ENCODE measurements around the gene DNAJA4. TPM values are rescaled to one million over a fixed set of nuclear protein-coding genes. Genes with fewer than 3 reads are reported as not detected.

DNAJA4 gene
- total RNA-seq, 4 donors from 2014 or later, result 42.8 to 115 (median 58.7) TPM

DNA sequence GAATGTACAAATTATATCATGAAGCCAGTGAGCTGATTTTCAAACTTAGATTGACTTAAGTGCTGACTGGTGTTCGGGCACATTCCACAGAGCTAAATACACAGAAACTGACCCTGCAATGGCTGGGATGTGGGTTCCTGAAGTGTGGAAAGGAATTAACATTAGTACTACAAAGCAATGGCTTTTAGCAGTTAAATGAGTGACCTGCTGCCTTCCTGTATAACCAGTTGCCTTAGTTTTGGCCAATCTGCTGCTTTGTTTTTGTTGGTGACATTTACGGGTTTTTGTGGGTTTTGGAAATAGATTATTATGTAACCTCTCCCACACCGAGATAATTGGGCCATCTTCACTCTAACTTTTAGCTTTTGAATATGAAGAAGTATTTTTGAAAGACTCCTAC, 37.5 kb downstream of the DNAJA4 start:
- DNase-seq (ENCODE audit: low spot score in 2 of 2), result no peak
- no peaks in the 10 kb centered on the region for H3K27me3 ChIP-seq
- 32% methylated on average over 3 of the region's 3 CpGs for WGBS
- H3K4me1 ChIP-seq, result peaks cover 39% of the 10 kb centered on the region
- H3K36me3 ChIP-seq, result no peaks in the 10 kb centered on the region
- TF ChIP-seq POLR2AphosphoS5 (IDR thresholded peaks at IDR 0.05) (no peak), EP300 (IDR thresholded peaks at IDR 0.05) (no peak), POLR2A (IDR thresholded peaks at IDR 0.05) (no peak)
- TF ChIP-seq, protein P1, sequence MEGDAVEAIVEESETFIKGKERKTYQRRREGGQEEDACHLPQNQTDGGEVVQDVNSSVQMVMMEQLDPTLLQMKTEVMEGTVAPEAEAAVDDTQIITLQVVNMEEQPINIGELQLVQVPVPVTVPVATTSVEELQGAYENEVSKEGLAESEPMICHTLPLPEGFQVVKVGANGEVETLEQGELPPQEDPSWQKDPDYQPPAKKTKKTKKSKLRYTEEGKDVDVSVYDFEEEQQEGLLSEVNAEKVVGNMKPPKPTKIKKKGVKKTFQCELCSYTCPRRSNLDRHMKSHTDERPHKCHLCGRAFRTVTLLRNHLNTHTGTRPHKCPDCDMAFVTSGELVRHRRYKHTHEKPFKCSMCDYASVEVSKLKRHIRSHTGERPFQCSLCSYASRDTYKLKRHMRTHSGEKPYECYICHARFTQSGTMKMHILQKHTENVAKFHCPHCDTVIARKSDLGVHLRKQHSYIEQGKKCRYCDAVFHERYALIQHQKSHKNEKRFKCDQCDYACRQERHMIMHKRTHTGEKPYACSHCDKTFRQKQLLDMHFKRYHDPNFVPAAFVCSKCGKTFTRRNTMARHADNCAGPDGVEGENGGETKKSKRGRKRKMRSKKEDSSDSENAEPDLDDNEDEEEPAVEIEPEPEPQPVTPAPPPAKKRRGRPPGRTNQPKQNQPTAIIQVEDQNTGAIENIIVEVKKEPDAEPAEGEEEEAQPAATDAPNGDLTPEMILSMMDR (IDR thresholded peaks at IDR 0.05), result no peak
- no peak overlapping the region for H3K27ac ChIP-seq
- H3K4me3 ChIP-seq, result no peak overlapping the region
- no peaks in the 10 kb centered on the region for H3K9me3 ChIP-seq

DNA sequence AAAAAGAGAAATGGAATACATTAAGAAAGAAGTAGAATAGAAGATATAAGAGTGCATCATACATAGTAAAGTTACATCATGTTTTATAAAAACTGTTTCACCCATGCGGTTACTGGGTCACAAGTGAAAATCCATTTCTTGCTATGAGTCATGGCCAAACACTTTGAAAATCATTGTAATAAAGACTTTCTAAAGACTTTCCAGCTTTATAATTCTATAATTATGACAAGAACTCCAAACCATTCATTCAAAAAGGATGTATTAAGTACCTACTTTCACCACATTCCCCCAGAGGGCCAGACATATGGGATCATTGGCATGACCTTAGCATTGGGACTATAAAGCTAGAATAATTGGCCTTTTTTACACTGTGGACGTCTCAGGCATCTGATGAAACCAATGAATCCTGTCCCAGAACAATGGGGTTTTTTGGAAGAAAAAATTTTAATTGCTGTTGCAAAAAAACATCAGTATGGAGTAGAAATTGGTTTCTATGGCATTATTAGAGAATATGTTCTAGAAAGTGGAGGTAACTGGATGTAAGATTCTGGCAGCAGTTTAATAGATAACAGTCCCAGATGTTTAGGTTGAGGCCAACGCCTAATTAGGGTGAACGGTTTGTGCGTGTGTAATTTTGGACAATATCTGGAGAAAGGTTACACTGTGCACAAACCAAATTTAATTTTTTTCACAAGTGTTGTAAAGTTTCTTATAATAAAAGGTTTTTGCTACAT, 38.4 kb downstream of the DNAJA4 start:
- Histone ChIP-seq H3K27ac (no peak overlapping the region), H3K36me3 (no peaks in the 10 kb centered on the region), H3K9me3 (no peaks in the 10 kb centered on the region), H3K4me3 (no peak overlapping the region), H3K4me1 (peaks cover 36% of the 10 kb centered on the region), H3K27me3 (no peaks in the 10 kb centered on the region)
- no peak for DNase-seq (ENCODE audit: low spot score in 2 of 2)
- 61% methylated on average over 5 of the region's 5 CpGs for WGBS
- TF ChIP-seq, protein P1 (IDR thresholded peaks at IDR 0.05), result no peak
- TF ChIP-seq POLR2AphosphoS5 (IDR thresholded peaks at IDR 0.05), result no peak
- TF ChIP-seq POLR2A (IDR thresholded peaks at IDR 0.05), result no peak
- TF ChIP-seq EP300 (IDR thresholded peaks at IDR 0.05), result no peak

DNA sequence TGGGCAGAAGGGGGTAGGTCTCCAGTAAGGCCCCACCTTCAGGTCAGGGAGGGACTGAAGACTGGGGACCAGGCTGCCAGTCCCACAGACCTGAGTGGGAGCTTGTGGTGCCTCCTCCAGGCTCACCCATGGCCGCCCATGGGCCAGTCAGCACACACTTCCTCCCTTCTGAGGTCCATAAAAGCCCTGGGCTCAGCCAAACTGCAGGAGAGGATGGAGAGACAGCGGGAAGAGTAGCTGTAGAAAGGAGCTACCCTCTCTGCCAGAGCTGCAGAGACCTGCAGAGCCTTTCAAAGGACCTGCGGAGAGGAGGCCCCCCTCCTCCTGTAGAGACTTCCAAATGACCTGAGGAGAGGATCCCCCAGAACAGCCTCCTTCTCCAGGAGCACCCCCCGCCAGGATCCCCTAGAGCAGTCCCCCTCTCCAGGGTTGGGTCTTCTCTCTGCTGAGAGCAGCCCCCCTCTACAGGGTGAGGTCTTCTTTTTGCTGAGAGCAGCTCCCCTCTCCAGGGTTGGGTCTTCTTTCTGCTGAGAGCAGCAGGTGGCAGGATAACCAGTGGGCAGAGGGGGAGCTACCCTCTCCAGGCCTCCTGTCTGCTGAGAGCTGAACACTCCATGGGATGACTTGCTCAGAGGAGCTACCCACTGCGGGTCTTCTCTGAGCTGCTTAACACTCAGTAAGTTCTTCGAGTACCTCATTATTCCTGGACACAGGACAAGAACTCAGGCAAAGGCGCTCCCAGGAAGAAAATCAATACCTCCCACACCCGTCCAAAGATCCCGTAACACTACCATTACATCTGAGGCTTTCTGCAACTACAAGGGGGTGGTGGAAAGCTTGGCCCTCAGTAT, 40.1 kb downstream of the DNAJA4 start:
- WGBS, result 80% methylated on average over 9 of the region's 9 CpGs
- Histone ChIP-seq H3K27ac (no peak overlapping the region), H3K9me3 (no peaks in the 10 kb centered on the region), H3K4me3 (no peak overlapping the region), H3K27me3 (no peaks in the 10 kb centered on the region), H3K4me1 (peaks cover 30% of the 10 kb centered on the region), H3K36me3 (no peaks in the 10 kb centered on the region)
- no peak for DNase-seq (ENCODE audit: low spot score in 2 of 2)
- no peak for TF ChIP-seq POLR2A (IDR thresholded peaks at IDR 0.05)
- TF ChIP-seq EP300 (IDR thresholded peaks at IDR 0.05), result no peak
- TF ChIP-seq POLR2AphosphoS5 (IDR thresholded peaks at IDR 0.05), result no peak
- TF ChIP-seq, protein P1 (IDR thresholded peaks at IDR 0.05), result no peak

DNA sequence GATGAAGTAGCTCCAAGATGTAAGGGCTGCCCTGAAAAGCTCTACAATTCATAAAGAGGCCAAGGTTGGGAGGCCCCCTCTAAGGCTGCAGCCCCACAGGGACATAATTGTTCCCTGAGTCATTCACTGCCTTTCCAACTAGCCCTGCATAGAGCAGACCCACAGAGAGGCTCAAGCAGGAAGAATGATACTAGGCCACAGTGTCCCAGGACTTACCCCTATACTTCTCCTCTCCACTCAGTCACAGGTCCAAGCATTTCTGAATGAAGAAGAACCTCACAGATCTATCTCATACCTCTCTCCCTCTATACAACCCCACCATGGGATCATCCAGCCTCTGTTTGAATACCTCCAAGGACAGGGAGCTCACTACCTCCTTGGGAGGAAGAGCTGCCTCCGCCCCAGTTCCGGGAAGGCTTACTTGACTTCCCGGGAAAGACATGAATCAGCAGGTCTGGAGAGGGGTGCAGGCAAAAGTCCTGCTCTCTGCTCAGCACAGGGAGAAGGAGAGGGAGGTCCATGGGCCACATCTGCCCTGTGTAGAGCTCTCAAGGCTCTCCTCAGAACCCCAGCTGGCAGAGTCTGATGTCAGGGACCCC, 41.9 kb downstream of the DNAJA4 start:
- peaks cover 22% of the 10 kb centered on the region for H3K4me1 ChIP-seq
- no peak for DNase-seq (ENCODE audit: low spot score in 2 of 2)
- WGBS, result 65% methylated on average over 3 of the region's 3 CpGs
- no peak for TF ChIP-seq POLR2AphosphoS5 (IDR thresholded peaks at IDR 0.05)
- TF ChIP-seq, protein P1 (IDR thresholded peaks at IDR 0.05), result no peak
- no peaks in the 10 kb centered on the region for H3K9me3 ChIP-seq
- peak overlapping the region; percentile 6 for H3K27ac ChIP-seq
- H3K27me3 ChIP-seq, result no peaks in the 10 kb centered on the region
- no peaks in the 10 kb centered on the region for H3K36me3 ChIP-seq
- no peak overlapping the region for H3K4me3 ChIP-seq

DNA sequence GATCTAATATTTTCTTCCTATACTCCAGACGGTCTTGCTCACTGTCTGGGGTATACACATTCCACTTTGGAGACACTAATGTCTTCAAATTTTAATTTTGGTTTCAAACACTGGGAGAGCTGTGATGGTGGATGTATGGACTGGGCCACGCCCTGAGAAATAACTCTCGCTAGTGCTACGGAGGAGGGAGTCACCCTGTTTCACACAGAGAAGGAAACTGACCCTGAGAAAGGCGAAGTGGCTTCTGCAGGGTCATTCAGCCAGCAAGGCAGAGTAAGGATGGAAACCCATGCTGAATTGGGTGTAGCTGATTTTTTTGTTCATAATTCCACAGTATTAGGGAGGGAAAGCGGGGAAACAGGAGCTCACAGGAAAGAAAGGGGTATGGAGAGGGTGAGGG, 43.6 kb downstream of the DNAJA4 start:
- TF ChIP-seq, protein P1 (IDR thresholded peaks at IDR 0.05), result no peak
- no peak for TF ChIP-seq POLR2A (IDR thresholded peaks at IDR 0.05)
- no peak for TF ChIP-seq POLR2AphosphoS5 (IDR thresholded peaks at IDR 0.05)
- no peak for TF ChIP-seq EP300 (IDR thresholded peaks at IDR 0.05)
- DNase-seq (ENCODE audit: low spot score in 2 of 2), result no peak
- WGBS, result 49% methylated on average over 6 of the region's 6 CpGs

More for the DNA sequence above, 43.6 kb downstream of the DNAJA4 start:
- no peak overlapping the region for H3K27ac ChIP-seq
- H3K4me3 ChIP-seq, result no peak overlapping the region
- H3K27me3 ChIP-seq, result no peaks in the 10 kb centered on the region
- H3K36me3 ChIP-seq, result no peaks in the 10 kb centered on the region
- H3K4me1 ChIP-seq, result peaks cover 11% of the 10 kb centered on the region
- H3K9me3 ChIP-seq, result no peaks in the 10 kb centered on the region
